CD4-positive, alpha-beta T cell treated with Interleukin-4 for 4 hours (primary cell): ENCODE measurements around the gene KCND1.
A peak's percentile ranks its signal among the peaks of the same experiment; 100 is the strongest.
"Not testable (repeated sequence)": the region's sequence is repeated elsewhere in the genome, so short reads cannot be mapped to it uniquely, and the experiment has no call there.

Experiments used
- DNase-seq: peaks from one replicate; pipeline ENCODE4 v3.0.0-alpha.2; 2020

KCND1 gene

GRCh38 chrX:48971249-48972219, at the start of gene KCND1:
Gene KCND1 (minus strand): TSS chrX:48971844. CDS start chrX:48970271, 1,573 bp downstream.
- no peak for DNase-seq

- no peak for DNase-seq
Measured at GRCh38 chrX:49019599-49020249, 48.1 kb upstream of the KCND1 start.

DNA sequence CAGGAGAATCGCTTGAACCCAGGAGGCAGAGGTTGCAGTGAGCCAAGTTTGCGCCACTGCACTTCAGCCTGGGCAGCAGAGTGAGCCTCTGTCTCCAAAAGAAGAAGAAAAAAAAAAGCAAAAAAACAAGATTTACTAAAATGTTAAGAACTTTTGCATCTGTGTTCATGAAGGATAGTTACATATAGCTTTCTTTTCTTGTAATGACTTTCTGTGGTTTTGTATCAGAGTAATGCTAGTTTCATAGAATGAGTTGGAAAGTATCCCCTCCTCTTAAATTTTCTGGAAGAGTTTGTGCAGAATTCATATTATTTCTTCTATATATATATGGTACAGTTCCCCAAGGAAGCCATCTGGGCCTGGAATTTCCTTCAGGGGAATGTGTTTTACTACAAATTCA, 47.4 kb upstream of the KCND1 start:
- no peak for DNase-seq

- no peak for DNase-seq
Measured at GRCh38 chrX:49003696-49004095, 32.1 kb upstream of the KCND1 start.

DNA sequence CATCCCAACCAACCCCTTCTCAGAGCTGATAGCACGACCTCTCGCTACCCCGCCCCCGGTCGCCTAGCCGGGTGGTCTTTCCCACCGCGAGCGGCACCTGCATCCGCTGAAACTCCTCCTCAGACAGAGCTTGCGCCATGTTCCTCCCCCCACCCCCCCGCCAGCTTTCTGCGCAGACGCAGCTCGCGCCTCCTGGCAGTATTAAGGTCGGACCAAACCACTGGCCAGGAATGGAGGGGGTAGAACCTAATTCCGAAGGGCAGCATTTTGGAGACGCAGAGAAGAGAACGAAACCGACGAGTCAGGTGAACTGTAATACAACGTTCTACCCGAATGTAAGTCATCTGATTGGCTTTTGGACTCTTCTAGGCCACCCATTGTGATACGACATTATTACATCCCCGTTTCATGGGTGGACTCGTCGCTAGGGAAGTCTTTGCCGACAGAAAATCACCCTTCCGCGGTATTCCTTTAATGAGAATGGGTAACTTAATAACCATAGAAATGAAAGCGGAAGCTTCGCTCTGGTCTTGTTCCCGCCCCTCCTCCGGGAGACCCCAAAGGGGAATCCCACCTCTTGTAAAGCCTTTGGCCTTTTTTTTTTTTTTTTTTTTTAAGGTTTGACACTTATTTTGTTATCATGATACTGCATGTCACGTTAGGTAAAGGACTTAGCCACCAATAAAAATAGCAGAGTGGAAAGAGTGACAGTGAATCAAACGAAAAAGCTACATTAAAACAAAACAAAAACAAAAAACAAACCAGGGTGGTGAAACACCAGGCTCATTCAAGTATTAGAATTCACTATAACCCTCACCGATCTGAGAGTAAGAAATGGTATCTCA, 30.7 kb upstream of the KCND1 start, which contains the start of gene GRIPAP1:
Gene GRIPAP1, minus strand, starts transcription at position 174 of the 845 bp plus-strand sequence. Its CDS starts 35 bp downstream, at position 139.
- peak; percentile 91 for DNase-seq

- DNase-seq: peak; percentile 54
Measured at GRCh38 chrX:49001521-49002090, 30.0 kb upstream of the KCND1 start.

DNA sequence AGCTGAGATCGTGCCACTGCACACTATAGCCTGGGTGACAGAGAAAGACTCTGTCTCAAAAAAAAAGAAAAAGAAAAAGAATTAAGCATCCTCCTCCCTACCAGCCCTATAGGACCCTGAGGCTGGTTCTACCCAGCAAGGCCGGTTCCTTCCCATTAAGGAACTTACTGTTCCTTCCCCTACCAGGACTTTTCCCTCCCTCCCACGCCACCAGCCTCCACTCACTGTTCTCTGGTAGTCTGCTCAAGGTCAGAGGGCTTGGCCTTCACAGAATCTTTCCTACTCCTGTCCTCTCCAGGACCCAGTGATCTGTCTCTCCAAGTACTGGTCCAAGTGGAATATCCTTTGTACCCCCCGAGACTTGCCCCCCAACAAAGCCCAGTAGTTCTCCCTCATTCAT, 29.0 kb upstream of the KCND1 start:
- DNase-seq: no peak

DNA sequence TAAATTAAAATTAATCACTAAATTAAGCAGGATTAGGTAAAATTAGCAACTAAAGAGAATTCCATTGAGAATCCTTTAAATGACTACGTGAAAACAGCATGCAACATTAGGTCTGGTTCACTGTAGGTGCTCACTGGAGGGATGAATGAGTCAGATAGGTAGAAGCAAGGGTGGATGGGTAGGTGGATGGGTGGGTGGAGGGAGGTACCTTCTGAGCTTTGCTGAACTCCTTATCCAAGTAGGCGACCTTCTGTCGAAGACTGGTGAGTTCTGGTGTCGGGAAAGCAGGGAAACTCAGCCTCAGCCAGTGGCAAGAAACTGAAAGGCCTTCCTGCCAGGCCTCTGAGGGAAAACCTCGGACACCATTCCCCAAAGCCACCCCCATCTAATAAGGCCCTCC, 27.4 kb upstream of the KCND1 start:
- DNase-seq: no peak

DNA sequence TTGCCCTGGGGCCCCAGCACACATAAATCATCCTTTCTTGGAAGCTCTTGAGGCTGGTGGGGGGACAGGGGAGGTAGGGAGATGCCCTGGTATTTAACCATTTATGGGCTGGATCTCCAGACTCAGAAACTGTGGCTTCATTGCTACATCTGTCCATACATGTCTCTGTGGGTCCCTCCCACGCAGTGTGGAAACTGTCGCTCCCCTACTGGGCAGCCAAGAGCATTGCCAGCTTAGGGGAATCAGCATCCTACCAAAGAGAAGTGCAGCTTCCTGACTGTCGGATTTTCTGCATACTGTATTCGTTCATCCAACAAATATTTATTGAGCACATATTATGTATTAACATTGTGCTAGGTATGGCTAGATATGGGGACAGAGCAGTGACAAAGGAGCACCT, 26.7 kb upstream of the KCND1 start:
- DNase-seq: no peak

DNA sequence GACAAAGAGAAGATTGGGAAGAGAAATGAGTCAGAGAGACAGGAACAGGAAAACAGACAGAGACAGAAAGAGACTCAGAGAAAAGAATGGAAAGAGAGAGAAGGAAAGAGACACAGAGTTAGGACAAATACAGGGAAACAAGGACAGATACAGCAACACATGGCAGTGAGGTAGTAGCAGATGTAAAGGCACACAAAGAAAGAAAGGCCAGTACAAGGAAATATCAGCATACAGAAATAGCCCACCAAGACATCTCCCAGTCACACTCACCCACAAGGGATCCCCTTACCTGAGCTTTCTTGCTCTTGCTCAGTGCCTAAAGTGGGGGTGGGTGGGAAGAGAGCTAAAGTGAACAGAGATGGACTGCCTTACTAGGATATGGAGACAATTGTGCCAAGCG, 26.2 kb upstream of the KCND1 start:
- no peak for DNase-seq

- DNase-seq: no peak
Measured at GRCh38 chrX:48997455-48997854, 25.8 kb upstream of the KCND1 start.

DNA sequence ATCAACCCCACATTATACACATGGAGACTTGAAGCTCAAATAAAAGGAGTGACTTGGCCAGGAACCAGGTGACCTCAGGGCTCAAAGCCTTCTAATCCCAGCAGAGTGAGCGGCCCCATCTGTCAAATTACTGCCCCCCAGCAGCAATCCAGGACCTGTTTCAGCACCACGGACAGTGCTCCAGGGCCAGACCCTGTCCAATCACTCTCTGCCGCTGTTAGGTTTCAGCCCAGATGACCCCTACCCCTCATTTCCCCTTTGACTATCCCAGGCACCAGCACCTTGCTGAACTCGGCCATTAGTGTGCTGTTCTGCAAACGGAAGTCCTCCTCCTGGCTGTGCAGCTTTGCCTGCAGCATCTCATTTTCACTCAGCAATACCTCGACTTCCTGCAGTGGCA, 25.3 kb upstream of the KCND1 start:
- DNase-seq: no peak

- no peak for DNase-seq
Measured at GRCh38 chrX:48992341-48992740, 20.7 kb upstream of the KCND1 start.

DNA sequence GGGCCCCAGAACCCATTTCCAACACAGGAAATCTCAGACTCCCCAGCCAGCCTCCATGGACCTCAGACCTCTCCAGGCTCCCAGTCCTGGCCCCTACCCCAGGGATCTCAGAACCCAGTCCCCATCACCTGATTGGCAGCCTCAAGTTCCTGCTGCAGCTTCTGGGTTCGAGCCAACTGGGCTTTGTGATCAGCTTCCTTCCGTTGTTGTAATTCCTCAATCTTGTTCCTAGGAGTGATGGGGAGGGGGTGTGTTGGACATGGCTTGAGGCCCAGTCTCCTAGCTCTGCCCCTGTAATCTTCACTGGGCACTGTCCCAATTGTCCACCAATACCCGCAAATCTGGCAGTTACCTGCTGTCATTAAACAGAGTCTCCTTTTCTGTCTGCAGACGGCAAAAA, 17.8 kb upstream of the KCND1 start:
- DNase-seq: no peak

DNA sequence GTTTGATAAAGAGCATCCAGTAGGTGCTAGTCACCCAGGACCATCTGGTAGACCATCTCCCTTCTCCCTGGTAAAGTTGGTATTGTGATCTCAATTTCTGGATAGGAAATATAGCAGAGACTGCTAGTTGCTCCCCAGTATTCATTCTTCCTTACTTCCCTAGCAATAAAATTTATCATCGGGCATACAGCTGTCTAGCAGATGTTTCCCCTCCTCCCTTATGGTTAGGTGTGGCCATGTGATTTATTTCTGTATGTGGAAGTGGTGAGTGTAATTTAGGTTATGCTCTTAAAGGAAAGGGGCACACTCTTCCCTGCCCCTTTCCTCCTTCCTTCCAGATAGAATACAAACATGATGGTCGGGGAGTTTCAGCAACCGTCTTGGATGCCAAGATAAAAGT, 12.3 kb upstream of the KCND1 start:
- DNase-seq: no peak

GRCh38 chrX:48983081-48983480, 11.4 kb upstream of the KCND1 start:
- DNase-seq: no peak

DNA sequence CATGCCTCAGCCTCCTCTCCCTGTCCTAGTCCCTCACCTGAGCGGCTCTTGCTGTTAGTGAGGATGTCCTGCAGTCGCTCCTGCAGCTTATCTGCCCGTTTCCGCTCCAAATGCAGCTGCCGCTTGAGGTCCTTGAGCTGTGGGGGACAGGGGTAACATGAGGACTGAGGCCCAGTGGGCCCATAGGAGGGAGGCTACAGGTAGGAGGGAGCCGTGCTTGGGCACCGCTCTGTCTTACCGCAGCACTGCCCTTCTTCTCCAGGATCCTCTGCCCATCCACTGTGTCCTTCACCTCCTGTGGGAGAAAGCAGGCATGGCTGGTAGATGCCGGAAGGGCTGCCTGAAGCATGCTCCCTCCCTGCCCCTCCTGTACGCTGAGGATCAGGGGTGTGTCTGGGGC, 9.5 kb upstream of the KCND1 start:
- no peak for DNase-seq

DNA sequence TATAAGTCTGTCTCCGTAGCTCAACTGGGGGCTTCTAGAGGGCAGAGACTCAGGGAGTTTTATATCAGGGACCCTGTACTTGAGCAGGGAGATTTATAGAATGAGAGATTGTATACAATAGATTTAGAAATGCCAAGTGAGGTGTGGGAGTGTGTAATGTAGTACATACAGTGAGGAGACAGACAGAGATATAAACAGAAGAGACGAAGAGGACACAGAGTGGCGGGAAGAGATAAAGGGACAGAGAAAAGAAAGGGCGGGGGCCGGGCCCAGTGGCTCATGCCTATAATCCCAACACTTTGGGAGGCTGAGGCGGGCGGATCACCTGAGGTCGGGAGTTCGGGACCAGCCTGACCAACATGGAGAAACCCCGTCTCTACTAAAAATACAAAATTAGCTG, 8.7 kb upstream of the KCND1 start:
- DNase-seq: not testable (repeated sequence)

- DNase-seq: no peak
Measured at GRCh38 chrX:48978226-48978625, 6.6 kb upstream of the KCND1 start.

GRCh38 chrX:48976086-48976485, 4.4 kb upstream of the KCND1 start:
- DNase-seq: no peak

DNA sequence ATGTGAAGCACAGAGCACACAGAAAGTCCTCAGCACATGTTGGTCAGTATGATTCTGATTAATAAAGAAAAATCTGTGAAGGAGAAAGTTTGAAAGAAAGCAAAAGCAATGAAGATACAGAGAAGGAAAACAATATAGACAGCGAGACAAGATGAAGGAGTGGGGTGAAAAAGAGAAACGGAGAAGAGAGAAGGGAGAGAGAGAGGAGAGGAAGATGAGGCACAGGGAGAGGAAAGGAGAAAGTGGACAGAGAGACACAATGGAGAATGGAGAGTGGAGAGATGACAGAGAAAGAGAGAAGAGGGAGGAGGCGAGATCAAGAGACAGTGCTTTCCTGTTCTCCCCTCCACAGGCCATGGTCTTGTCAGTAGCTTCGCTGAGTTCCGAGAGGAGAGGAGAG, 3.9 kb upstream of the KCND1 start:
- no peak for DNase-seq

GRCh38 chrX:48975041-48975440, 3.4 kb upstream of the KCND1 start:
- no peak for DNase-seq

- DNase-seq: no peak
Measured at GRCh38 chrX:48974574-48974973, 2.9 kb upstream of the KCND1 start.
